Amygdala (tissue), 56 donors: Measurements from ENCODE around the gene KRT38.
"Not testable (repeated sequence)": the region's sequence is repeated elsewhere in the genome, so short reads cannot be mapped to it uniquely, and the experiment has no call there.

Experiments
- DNase-seq, 56 donors: peaks; one replicate each; lab custom pipeline; 2025; lab: John Stamatoyannopoulos, UW

The KRT38 gene

GRCh38 chr17:41463746-41464145 lies 23.0 kb upstream of the KRT38 start:
- DNase-seq = no peak

- DNase-seq = no peak
Measured at GRCh38 chr17:41462705-41463104, 21.9 kb upstream of the KRT38 start.

GRCh38 chr17:41457676-41458075 lies 16.9 kb upstream of the KRT38 start:
- DNase-seq = no peak

GRCh38 chr17:41456204-41456603 lies 15.4 kb upstream of the KRT38 start:
- DNase-seq = no peak

- no peak for DNase-seq
Measured at GRCh38 chr17:41455236-41455635, 14.5 kb upstream of the KRT38 start.

GRCh38 chr17:41453066-41453465 lies 12.3 kb upstream of the KRT38 start:
- DNase-seq = no peak

- DNase-seq = no peak
Measured at GRCh38 chr17:41452281-41452680, 11.5 kb upstream of the KRT38 start.

- no peak for DNase-seq
Measured at GRCh38 chr17:41451154-41451728, 10.5 kb upstream of the KRT38 start.

- DNase-seq = no peak
Measured at GRCh38 chr17:41449008-41449407, 8.2 kb upstream of the KRT38 start.

GRCh38 chr17:41448506-41448905 lies 7.7 kb upstream of the KRT38 start:
- DNase-seq = no peak

GRCh38 chr17:41446806-41447205 lies 6.0 kb upstream of the KRT38 start:
- DNase-seq = no peak

GRCh38 chr17:41444640-41445039 lies 3.9 kb upstream of the KRT38 start:
- DNase-seq = no peak

- DNase-seq = no peak
Measured at GRCh38 chr17:41444186-41444585, 3.4 kb upstream of the KRT38 start.

- no peak for DNase-seq
Measured at GRCh38 chr17:41442739-41443138, 2.0 kb upstream of the KRT38 start.

GRCh38 chr17:41439375-41439774 lies 1.4 kb downstream of the KRT38 start:
- no peak for DNase-seq

- DNase-seq = no peak
Measured at GRCh38 chr17:41437769-41438168, 3.0 kb downstream of the KRT38 start.

GRCh38 chr17:41437254-41437653 lies 3.5 kb downstream of the KRT38 start:
- no peak for DNase-seq

- no peak for DNase-seq
Measured at GRCh38 chr17:41434415-41434814, 6.4 kb downstream of the KRT38 start.

GRCh38 chr17:41434005-41434404 lies 6.8 kb downstream of the KRT38 start:
- no peak for DNase-seq

GRCh38 chr17:41433586-41433985 lies 7.2 kb downstream of the KRT38 start:
- no peak for DNase-seq

- not testable (repeated sequence) for DNase-seq
Measured at GRCh38 chr17:41430376-41430775, 10.4 kb downstream of the KRT38 start.

- no peak for DNase-seq
Measured at GRCh38 chr17:41429667-41430066, 11.1 kb downstream of the KRT38 start.

- no peak for DNase-seq
Measured at GRCh38 chr17:41428591-41429291, 12.0 kb downstream of the KRT38 start.
